HL-60 (cell line): Measurements from ENCODE around the gene TRAF3IP3.

Experiments used
- DNase-seq, 2 experiments: peaks; one replicate each; pipeline ENCODE4 v3.0.0-alpha.2; 2010 to 2020; ENCODE audit warnings: low read depth in 1 of 2, low spot score in 1 of 2
- H3K27ac ChIP-seq: fragments of 250-450 bp; sonication (Bioruptor Pico); replicated peaks from 2 replicates; pipeline ENCODE4 v1.5.1; 2020; ENCODE audit warnings: mild to moderate bottlenecking, moderate library complexity
- H3K27me3 ChIP-seq: fragments of 250-450 bp; sonication (Bioruptor Pico); 2 replicates; pipeline ENCODE4 v1.5.1; 2021; ENCODE audit warnings: mild to moderate bottlenecking, moderate library complexity; ENCODE audit not compliant: insufficient read depth, poor library complexity, severe bottlenecking
- H3K4me3 ChIP-seq: replicated peaks from 2 replicates; pipeline ENCODE4 v1.5.1; 2011; ENCODE audit warnings: mild to moderate bottlenecking, control low read depth, low read length; ENCODE audit not compliant: insufficient read depth
- GABPA ChIP-seq: IDR thresholded peaks from 2 replicates; pipeline ENCODE4 v1.6.1; 2012; ENCODE audit warnings: low read depth
- POLR2AphosphoS5 ChIP-seq: IDR thresholded peaks from 2 replicates; pipeline ENCODE4 v1.6.1; 2012; ENCODE audit warnings: low read depth
- SPI1 ChIP-seq: IDR thresholded peaks from 2 replicates; pipeline ENCODE4 v1.6.1; 2012; ENCODE audit warnings: low read depth, mild to moderate bottlenecking, borderline replicate concordance
- TF ChIP-seq, protein P1 (sequence below): IDR thresholded peaks from 2 replicates; pipeline ENCODE4 v1.6.1; 2012; ENCODE audit warnings: low read depth; ENCODE audit not compliant: insufficient replicate concordance
- TF ChIP-seq, protein P2 (sequence below): IDR thresholded peaks from one replicate; pipeline ENCODE4 v1.5.1; 2011; ENCODE audit warnings: low read length, control low read depth, inconsistent platforms; ENCODE audit not compliant: insufficient read depth

The TRAF3IP3 gene

DNA sequence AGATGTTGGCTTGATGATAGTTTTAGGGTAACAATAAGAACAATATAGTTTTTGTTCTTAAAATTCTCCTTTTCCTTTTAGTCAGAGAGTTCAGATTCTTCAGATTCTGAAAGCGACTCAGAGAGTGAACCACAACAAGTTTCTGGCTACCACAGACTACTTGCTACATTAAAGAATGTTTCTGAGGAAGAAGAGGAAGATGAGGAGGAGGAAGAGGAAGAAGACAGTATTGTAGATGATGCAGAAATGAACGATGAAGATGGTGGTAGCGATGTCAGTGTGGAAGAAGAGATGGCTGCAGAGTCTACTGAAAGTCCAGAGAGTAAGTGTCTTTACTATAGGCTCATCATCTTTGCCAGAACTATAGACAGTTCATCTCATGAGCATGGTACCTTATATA lies 74.9 kb downstream of the TRAF3IP3 start:
- DNase-seq, result no peak
- TF ChIP-seq POLR2AphosphoS5 (no peak), GABPA (no peak), SPI1 (no peak)
- TF ChIP-seq, protein P1, sequence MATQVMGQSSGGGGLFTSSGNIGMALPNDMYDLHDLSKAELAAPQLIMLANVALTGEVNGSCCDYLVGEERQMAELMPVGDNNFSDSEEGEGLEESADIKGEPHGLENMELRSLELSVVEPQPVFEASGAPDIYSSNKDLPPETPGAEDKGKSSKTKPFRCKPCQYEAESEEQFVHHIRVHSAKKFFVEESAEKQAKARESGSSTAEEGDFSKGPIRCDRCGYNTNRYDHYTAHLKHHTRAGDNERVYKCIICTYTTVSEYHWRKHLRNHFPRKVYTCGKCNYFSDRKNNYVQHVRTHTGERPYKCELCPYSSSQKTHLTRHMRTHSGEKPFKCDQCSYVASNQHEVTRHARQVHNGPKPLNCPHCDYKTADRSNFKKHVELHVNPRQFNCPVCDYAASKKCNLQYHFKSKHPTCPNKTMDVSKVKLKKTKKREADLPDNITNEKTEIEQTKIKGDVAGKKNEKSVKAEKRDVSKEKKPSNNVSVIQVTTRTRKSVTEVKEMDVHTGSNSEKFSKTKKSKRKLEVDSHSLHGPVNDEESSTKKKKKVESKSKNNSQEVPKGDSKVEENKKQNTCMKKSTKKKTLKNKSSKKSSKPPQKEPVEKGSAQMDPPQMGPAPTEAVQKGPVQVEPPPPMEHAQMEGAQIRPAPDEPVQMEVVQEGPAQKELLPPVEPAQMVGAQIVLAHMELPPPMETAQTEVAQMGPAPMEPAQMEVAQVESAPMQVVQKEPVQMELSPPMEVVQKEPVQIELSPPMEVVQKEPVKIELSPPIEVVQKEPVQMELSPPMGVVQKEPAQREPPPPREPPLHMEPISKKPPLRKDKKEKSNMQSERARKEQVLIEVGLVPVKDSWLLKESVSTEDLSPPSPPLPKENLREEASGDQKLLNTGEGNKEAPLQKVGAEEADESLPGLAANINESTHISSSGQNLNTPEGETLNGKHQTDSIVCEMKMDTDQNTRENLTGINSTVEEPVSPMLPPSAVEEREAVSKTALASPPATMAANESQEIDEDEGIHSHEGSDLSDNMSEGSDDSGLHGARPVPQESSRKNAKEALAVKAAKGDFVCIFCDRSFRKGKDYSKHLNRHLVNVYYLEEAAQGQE, result no peak
- TF ChIP-seq, protein P2, sequence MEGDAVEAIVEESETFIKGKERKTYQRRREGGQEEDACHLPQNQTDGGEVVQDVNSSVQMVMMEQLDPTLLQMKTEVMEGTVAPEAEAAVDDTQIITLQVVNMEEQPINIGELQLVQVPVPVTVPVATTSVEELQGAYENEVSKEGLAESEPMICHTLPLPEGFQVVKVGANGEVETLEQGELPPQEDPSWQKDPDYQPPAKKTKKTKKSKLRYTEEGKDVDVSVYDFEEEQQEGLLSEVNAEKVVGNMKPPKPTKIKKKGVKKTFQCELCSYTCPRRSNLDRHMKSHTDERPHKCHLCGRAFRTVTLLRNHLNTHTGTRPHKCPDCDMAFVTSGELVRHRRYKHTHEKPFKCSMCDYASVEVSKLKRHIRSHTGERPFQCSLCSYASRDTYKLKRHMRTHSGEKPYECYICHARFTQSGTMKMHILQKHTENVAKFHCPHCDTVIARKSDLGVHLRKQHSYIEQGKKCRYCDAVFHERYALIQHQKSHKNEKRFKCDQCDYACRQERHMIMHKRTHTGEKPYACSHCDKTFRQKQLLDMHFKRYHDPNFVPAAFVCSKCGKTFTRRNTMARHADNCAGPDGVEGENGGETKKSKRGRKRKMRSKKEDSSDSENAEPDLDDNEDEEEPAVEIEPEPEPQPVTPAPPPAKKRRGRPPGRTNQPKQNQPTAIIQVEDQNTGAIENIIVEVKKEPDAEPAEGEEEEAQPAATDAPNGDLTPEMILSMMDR, result no peak
- Histone ChIP-seq H3K4me3 (no peak overlapping the region), H3K27me3 (no peaks in the 10 kb centered on the region), H3K27ac (no peak overlapping the region)

DNA sequence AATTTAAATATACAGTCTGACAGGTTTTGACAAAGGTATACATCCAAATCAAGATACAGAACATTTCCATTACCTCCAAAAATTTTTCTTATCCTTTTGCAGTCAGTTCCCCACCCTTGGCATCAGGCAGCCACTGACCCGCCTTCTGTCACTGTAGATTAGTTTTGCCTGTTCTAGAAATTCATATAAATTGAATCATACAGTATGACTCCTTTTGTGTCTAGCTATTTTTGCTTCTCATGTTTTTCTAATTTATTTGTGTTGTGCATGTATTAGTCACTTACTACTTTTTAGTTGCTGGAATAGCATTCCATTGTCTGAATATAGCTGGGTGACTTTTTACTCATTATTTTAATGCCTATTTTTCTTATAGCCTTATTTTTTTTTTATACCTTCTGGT lies 75.8 kb downstream of the TRAF3IP3 start:
- H3K4me3 ChIP-seq, result no peak overlapping the region
- DNase-seq, result no peak
- TF ChIP-seq SPI1, result no peak
- TF ChIP-seq, protein P2, result no peak
- no peak for TF ChIP-seq GABPA

More for the DNA sequence above, 75.8 kb downstream of the TRAF3IP3 start:
- H3K27ac ChIP-seq, result no peak overlapping the region
- no peaks in the 10 kb centered on the region for H3K27me3 ChIP-seq
